Peyer's patch (tissue), 4 donors: ENCODE data around the gene SCN1A. TPM values are rescaled to one million over a fixed set of nuclear protein-coding genes. Genes with fewer than 3 reads are reported as not detected.

Source experiments
- DNase-seq, 3 donors: peaks; one replicate each; pipeline ENCODE4 v3.0.0-alpha.2; 2017 to 2019
- H3K27ac ChIP-seq, 4 donors: fragments of 200-600 bp; sonication (generic); one replicate each; pipeline ENCODE4 v1.5.1; 2016 to 2019
- H3K27me3 ChIP-seq, 2 donors: fragments of 200-600 bp; sonication (generic); one replicate each; pipeline ENCODE4 v1.5.1; 2019
- H3K36me3 ChIP-seq, 3 donors: fragments of 200-600 bp; sonication (generic); one replicate each; pipeline ENCODE4 v1.5.1; 2016 to 2019
- H3K4me1 ChIP-seq, 4 donors: fragments of 200-600 bp; sonication (generic); one replicate each; pipeline ENCODE4 v1.5.1; 2016 to 2019
- H3K4me3 ChIP-seq, 4 donors: fragments of 200-600 bp; sonication (generic); 1 replicate in 3 of 4; 2 replicates in 1 of 4; pipeline ENCODE4 v1.5.1; 2016 to 2019; ENCODE audit warnings: mild to moderate bottlenecking in 1 of 4
- H3K9me3 ChIP-seq, 4 donors: fragments of 200-600 bp; sonication (generic); one replicate each; pipeline ENCODE4 v1.5.1; 2016 to 2019; ENCODE audit warnings: mild to moderate bottlenecking in 1 of 4
- POLR2A ChIP-seq, 2 donors: fragments of 450-650 bp; IDR thresholded peaks; one replicate each; pipeline ENCODE4 v1.5.1; 2017; ENCODE audit warnings: antibody characterized with exemption in 2 of 2, mild to moderate bottlenecking in 2 of 2, moderate library complexity in 2 of 2
- total RNA-seq, 4 donors: library from RNA; depleted of rRNA; stranded (reverse); fragments of >200 nt; gene quantifications; one replicate each; pipeline ENCODE4 v1.1.0, GENCODE V29; 2016
- TF ChIP-seq, protein P1 (sequence below), 6 experiments: fragments of 450-650 bp in 4 of 6; fragments of 200-600 bp in 2 of 6; sonication (generic) in 1 of 6; IDR thresholded peaks; one replicate each; pipeline ENCODE4 v1.5.1; 2017 to 2019; ENCODE audit warnings: antibody characterized with exemption in 6 of 6, mild to moderate bottlenecking in 3 of 6, moderate library complexity in 1 of 6

The SCN1A gene
- total RNA-seq, 4 donors from 2014 or later: not detected

DNA sequence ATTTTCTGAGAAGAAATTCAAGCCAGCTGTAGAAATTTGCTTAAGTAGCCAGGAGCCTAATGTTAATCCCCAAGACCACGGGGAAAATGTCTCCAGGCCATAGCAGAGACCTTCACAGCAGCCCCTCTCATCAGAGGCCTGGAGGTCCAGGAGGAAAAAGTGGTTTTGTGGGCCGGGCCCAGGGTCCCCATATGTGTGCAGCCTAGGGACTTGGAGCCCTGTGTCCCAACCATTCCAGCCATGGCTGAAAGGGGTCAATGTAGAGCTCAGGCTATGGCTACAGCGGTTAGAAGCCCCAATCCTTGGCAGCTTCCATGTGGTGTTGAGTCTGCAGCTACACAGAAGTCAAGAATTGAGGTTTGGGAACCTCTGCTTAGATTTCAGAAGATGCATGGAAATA lies 160.1 kb downstream of the SCN1A start:
- no peaks in the 10 kb centered on the region for H3K4me1 ChIP-seq
- H3K4me3 ChIP-seq: no peak overlapping the region
- H3K36me3 ChIP-seq: no peaks in the 10 kb centered on the region
- H3K27me3 ChIP-seq: no peaks in the 10 kb centered on the region
- no peak for TF ChIP-seq POLR2A (IDR thresholded peaks at IDR 0.05)
- TF ChIP-seq, protein P1, sequence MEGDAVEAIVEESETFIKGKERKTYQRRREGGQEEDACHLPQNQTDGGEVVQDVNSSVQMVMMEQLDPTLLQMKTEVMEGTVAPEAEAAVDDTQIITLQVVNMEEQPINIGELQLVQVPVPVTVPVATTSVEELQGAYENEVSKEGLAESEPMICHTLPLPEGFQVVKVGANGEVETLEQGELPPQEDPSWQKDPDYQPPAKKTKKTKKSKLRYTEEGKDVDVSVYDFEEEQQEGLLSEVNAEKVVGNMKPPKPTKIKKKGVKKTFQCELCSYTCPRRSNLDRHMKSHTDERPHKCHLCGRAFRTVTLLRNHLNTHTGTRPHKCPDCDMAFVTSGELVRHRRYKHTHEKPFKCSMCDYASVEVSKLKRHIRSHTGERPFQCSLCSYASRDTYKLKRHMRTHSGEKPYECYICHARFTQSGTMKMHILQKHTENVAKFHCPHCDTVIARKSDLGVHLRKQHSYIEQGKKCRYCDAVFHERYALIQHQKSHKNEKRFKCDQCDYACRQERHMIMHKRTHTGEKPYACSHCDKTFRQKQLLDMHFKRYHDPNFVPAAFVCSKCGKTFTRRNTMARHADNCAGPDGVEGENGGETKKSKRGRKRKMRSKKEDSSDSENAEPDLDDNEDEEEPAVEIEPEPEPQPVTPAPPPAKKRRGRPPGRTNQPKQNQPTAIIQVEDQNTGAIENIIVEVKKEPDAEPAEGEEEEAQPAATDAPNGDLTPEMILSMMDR (IDR thresholded peaks at IDR 0.05): no peak
- no peak for DNase-seq
- H3K27ac ChIP-seq: no peak overlapping the region
- H3K9me3 ChIP-seq: no peaks in the 10 kb centered on the region

DNA sequence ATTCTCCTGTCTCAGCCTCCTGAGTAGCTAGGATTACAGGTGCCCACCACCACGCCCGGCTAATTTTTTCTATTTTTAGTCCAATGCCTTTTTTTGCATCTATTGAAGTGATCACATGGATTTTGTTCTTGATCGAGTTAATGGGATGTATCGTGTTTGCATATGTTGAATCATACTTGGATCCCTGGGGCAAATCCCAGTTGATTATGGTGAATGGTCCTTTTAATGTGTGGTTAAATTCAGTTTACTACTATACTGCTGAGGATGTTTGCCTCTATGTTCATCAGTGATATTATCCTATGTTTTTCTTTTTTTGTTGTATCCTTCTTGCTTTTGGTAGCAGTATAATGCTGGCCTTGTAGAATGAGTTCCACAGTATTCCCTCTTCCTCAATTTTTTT lies 166.0 kb downstream of the SCN1A start:
- Histone ChIP-seq H3K27me3 (no peaks in the 10 kb centered on the region), H3K36me3 (no peaks in the 10 kb centered on the region), H3K27ac (no peak overlapping the region), H3K4me1 (no peaks in the 10 kb centered on the region), H3K9me3 (no peaks in the 10 kb centered on the region), H3K4me3 (no peak overlapping the region)
- TF ChIP-seq, protein P1 (IDR thresholded peaks at IDR 0.05): no peak
- TF ChIP-seq POLR2A (IDR thresholded peaks at IDR 0.05): no peak
- DNase-seq: no peak

GRCh38 chr2:165959371-165959770 lies 168.4 kb downstream of the SCN1A start:
- no peak overlapping the region for H3K4me3 ChIP-seq
- peaks cover 0 to 3% (median 0%) of the 10 kb centered on the region in 4 donors for H3K4me1 ChIP-seq
- DNase-seq: no peak
- H3K27ac ChIP-seq: no peak overlapping the region
- no peaks in the 10 kb centered on the region for H3K27me3 ChIP-seq
- H3K9me3 ChIP-seq: no peaks in the 10 kb centered on the region
- H3K36me3 ChIP-seq: no peaks in the 10 kb centered on the region
- TF ChIP-seq POLR2A (IDR thresholded peaks at IDR 0.05): no peak
- TF ChIP-seq, protein P1 (IDR thresholded peaks at IDR 0.05): no peak

DNA sequence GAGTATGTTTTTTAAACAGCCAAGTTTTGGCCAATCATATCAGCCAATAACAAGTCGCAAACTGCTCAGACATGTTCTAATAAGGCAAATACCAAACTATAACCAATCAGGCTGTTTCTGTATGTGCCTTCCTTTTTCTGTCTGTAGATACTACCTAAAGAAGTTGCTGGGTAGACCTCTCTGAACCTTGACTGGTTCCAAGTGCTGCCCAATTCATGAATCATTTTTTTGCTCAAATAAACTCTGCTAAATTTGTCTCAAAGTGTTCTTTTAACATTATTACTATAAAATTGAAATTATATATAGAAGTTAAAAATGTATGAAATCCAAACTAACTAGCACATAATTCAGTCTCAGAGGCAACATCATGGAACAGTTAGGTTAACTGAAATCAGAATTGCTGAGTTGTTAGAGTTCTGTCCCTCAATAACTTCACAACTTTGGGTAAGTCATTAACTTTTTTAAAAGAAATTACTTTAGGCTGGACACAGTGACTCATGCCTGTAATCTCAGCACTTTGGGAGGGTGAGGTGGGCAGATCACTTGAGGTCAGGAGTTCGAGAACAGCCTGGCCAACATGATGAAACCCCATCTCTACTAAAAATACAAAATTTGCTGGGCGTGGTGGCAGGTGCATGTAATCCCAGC lies 169.4 kb downstream of the SCN1A start:
- DNase-seq: no peak
- no peak overlapping the region for H3K27ac ChIP-seq
- TF ChIP-seq, protein P1 (IDR thresholded peaks at IDR 0.05): no peak
- no peak for TF ChIP-seq POLR2A (IDR thresholded peaks at IDR 0.05)
- no peak overlapping the region for H3K4me3 ChIP-seq
- H3K36me3 ChIP-seq: no peaks in the 10 kb centered on the region
- no peaks in the 10 kb centered on the region for H3K9me3 ChIP-seq
- peaks cover 0 to 5% (median 0%) of the 10 kb centered on the region in 4 donors for H3K4me1 ChIP-seq
- H3K27me3 ChIP-seq: no peaks in the 10 kb centered on the region

DNA sequence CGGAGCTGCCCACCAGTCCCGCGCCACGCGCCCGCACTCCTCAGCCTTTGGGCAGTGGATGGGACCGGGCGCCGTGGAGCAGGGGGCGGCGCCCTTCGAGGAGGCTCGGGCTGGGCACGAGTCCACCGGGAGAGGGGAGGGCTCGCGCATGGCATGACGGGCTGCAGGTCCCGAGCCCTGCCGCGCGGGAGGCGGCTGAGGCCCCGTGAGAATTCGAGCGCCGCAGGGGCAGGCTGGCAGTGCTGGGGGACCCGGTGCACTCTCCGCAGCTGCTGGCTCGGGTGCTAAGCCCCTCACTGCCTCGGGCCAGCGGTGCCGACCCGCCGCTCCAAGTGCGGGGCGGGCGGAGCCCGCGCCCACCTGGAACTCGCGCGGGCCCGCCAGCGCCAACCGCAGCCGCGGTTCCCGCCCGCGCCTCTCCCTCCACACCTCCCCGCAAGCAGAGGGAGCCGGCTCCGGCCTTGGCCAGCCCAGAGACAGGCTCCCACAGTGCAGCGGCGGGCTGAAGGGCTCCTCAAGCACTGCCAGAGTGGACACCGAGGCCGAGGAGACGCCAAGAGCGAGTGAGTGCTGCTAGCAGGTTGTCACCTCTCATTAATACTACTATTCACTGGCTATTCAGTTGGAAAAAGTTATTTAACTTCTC lies 170.7 kb downstream of the SCN1A start:
- peaks cover 0 to 14% (median 0%) of the 10 kb centered on the region in 4 donors for H3K4me1 ChIP-seq
- no peaks in the 10 kb centered on the region for H3K27me3 ChIP-seq
- H3K36me3 ChIP-seq: no peaks in the 10 kb centered on the region
- no peak overlapping the region for H3K4me3 ChIP-seq
- no peaks in the 10 kb centered on the region for H3K9me3 ChIP-seq
- TF ChIP-seq, protein P1 (IDR thresholded peaks at IDR 0.05): no peak
- no peak for TF ChIP-seq POLR2A (IDR thresholded peaks at IDR 0.05)
- H3K27ac ChIP-seq: no peak overlapping the region
- DNase-seq: no peak
